Activated CD8-positive, alpha-beta memory T cell treated with anti-CD3 and anti-CD28 coated beads, Interleukin-2, amount 50 U/mL, for 1 hour (primary cell): ENCODE results near the gene SNX3.
"Not testable (repeated sequence)": the region's sequence is repeated elsewhere in the genome, so short reads cannot be mapped to it uniquely, and the experiment has no call there.

Experiments
- DNase-seq: peaks from one replicate; pipeline ENCODE4 v3.0.0-alpha.2; 2020; ENCODE audit errors: extremely low read depth

Gene SNX3

DNA sequence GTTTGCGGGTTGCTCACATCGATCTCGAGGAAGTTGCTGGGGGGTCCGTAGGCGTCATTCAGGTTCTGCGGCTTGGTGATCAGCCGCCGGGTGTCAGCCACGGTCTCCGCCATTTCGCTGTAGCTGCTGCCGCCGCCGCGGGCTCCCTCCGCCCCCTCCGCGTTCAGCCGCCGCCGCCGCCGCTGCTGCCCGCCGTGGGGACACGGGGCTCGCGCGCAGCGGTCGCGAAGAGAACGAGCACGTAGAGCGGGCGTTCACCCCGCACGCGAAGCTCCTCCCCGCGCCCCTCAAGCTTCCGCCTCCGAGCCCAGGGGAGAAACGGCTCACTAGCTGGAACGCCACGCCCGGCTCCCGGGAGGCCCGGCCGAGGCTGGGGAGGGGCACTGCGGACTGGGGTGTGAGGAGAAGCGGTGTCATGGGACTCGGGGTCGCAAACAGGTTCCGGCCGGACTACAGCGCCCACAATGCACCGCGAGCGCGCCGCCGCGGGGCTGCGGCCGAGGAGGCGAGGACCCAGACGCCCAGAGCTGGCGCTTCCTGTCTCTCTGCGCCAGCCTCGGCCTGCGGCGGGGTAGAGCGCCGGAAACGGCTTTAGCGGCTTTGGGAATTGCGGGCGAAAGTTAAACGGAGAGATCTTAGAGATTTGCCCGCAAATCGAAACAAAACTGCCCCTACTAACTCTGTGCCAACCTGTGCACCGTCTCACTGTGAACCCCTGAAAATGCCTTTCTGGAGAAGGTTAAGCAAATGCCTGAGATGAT is at the start of gene SNX3:
SNX3 (minus strand) TSS at position 232 of the 761 bp plus-strand sequence; CDS start at position 113, 119 bp downstream.
- DNase-seq: peak; percentile 51

DNA sequence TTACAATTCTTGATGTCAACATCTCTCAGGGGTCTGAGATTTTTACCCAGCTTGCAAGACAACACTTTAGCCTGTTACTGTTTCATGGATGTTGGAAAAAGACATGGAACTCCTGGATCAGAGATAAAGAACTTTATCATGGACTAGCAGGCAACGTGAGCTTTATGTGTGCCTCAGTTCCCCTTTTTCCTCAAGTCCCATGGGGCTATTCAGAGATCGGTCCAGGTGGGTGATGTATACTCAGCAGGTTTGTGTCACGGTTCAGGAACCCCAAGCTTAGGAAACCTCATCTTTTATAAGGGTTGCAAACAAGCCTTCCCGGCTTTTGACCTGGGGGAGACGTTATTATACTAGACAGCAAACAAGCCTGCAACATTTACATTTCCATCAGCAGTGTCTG is 49.0 kb upstream of the SNX3 start:
- no peak for DNase-seq

DNA sequence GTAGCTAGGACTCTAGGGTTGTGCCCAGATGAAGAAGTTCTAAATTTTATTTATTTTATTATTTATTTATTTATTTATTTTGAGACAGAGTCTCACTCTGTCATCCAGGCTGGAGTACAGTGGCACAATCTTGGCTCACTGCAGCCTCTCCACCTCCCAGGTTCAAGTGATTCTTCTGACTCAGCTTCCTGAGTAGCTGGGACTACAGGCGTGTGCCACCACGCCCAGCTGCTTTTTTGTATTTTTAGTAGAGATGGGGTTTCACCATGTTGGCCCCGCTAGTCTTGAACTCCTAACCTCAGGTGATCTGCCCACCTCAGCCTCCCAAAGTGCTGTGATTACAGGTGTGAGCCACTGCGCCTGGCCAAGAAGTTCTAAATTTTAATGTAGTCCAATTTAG is 47.8 kb upstream of the SNX3 start:
- not testable (repeated sequence) for DNase-seq

DNA sequence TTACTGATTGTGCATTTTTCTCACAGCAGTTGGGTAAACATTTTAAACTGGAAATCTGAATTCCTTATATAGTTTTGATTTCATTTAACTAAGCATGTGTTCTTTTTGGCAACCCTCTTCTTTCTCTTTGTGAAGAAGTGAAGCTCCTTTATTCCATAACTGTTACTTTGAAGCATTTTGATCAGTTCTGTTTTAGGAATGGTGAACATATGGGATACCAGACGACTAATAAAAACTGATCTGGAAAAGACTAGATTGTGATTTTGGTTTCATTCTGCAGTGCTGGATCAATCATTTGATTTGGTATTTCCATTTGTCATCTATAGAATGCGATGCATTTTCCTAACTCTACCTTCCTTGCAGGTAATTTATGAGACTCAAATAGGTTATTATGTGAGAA is 43.8 kb upstream of the SNX3 start:
- DNase-seq: no peak

DNA sequence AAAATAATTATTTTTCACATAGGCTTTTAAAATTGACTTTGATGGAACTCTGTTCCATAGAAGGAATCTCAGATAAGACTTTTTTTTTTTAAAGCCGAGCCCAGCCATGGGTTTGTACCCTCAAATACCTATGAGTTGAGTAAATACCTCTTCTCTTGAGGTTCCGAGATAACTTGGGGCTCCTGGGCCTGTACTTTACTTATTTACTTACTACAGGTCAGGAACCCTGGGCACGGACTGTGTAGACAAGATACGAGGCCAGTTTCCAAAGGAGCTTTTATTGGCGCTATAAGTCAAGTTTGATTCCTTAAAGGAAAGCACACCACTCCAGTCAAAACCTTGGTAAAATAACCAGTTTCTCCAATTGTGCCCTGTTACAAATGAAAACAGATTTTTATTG is 41.5 kb upstream of the SNX3 start:
- no peak for DNase-seq

DNA sequence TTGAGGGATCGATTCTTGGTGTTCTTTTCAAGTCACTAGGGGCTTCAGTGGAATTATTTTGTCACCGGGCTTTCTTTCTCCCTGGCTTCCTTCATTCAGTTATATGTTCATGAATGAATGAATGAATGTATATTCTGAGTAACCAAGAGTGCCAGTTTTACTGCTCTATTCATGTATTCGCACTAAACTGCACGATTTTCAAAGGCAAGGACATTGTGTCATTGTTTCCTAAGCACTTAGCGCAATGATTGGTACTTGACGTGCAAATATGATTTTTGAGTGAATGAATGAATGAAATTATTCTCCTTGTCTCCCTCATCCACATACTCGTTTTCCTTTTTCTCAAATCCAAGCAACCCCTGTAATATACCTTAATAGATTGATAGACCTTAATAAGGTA is 34.8 kb upstream of the SNX3 start:
- DNase-seq: no peak

DNA sequence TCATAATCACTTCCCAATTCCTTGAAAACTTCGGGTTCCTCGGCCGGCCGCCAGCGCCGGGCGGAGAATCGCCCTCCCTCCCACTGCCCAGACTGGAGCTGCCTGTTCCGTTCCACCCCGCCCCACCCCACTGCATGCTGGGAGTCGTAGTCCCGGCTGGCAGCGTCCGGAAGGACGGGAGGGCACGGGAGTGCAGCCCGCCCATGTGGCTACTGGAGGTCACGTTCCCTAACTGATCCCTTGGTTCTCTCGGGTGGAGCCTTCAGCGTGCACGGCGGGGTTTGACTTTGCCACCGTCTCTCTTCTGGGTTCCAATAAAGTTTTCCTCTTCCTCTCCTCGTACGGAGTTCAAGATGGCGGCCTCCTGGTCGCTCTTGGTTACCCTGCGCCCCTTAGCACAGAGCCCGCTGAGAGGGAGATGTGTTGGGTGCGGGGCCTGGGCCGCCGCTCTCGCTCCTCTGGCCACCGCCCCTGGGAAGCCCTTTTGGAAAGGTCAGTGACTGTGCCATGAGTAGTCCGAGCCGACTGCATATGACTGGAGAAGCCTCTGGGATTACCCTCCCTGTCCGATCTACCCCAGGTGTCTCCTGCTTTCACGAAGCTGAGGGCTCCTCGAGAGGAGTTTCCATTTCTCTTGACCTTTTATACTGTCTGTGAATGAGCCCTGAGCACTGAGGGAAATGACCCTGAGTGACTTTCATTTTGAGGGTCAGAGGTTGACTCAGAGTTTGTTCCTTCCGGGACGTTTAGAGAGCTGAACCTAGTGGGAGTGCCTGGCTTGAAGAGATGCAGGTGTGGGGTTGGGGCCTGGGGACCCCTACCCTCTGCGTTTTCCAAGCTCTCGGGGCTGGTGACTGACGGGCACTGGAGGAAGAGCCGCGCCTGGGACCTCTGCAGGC is 34.1 kb upstream of the SNX3 start, which contains the start of gene AFG1L:
AFG1L (plus strand) TSS at position 328 of the 899 bp plus-strand sequence; CDS start at position 354, 26 bp downstream.
- DNase-seq: peak; percentile 57

DNA sequence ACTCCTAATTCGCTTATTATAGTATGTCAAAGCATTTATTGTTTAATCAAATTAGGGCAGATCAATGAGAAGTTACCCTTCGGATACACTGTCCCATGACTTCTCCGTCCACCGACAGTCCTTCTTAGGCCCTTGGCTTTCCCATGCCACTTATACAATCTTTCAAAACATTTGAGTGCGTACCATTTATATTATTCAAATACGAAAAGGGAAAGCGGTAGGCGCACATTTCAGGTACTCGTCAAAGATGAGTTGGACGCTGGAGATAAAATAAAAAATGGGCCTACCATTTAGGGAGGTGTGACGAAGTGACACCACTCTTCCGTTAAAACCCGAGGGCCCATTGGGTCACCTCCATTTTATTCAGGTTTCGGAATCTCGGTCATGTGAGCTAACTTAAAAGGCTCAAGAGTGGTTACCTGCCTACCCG is 33.5 kb upstream of the SNX3 start:
- DNase-seq: no peak

DNA sequence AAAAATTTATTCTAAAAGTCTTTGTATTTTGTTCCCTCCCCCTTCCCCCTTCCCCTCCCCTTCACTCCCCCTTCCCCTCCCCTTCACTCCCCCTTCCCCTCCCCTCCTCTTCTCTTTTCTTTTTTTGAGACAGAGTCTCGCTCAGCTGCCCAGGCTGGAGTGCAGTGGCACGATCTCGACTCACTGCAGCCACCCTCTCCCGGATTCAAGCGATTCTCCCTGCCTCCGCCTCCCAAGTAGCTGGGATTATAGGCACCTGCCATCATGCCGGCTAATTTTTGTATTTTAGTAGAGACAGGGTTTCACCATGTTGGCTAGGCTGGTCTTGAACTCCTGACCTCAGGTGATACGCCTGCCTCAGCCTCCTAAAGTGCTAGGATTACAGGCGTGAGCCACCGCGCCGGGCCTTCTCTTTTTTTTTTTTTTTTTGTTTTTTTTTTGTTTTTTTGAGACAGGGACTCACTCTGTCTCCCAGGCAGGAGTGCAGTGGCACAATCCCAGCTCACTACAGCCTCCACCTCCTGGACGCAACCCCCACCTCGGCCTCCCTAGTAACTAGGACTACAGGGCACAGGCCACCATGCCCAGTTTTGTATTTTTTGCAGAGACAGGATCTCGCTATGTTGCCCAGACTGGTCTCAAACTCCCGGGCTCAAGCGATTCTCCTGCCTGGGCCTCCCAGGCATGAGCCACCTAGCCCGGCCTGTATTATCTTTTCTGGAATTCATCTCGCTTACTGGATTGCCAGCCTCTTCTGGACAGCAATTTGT is 32.9 kb upstream of the SNX3 start:
- no peak for DNase-seq

DNA sequence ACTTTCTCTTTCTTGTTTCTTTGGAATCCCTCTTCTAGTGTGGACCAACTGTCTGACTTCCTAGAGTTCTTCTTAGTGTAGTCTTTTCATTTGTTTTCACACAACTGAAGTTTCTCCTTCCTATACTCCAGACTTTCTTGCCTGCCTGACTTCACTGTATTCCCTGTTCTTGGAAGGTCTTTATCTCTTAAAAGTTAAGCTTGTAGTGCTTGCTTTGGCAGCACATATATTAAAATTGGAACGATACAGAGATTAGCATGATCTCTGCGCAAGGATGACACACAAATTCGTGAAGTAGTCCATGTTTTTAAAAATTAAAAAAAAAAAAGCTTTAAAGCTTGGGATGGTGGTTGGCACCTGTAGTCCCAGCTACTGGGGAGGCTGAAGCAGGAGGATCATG is 31.7 kb upstream of the SNX3 start:
- not testable (repeated sequence) for DNase-seq

DNA sequence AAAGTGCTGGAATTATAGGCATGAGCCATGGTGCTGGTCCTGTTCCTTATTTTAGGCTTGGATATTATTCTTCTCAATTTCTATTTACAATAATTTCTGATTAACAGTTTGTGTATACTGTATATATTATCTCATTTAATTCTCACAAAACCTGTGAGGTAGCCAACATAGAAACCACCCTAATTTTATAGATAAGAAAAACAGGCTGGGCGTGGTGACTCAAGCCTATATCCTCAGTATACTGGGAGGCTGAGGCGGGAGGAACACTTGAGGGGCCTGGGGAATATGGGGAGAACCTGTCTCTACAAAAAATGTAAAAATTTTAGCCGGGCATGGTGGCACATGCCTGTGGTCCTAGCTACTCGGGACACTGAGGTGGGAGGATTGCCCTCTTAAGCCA is 30.3 kb upstream of the SNX3 start:
- no peak for DNase-seq

DNA sequence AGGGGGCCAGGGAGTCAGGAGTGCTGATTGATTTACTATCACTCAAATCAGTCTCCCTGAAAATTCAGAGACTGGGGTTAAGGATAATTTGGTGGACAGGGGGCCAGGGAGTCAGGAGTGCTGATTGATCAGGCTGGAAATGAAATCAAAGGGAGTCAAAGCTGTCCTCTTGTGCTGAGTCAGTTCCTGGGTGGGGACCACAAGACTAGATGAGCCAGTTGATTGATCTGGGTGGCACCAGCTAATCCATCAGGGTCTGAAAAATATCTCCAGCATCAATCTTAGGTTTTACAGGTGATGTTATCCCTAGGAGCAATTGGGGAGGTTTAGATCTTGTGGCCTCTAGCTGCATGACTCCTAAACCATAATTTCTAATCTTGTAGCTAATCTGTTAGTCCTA is 27.9 kb upstream of the SNX3 start:
- DNase-seq: no peak

DNA sequence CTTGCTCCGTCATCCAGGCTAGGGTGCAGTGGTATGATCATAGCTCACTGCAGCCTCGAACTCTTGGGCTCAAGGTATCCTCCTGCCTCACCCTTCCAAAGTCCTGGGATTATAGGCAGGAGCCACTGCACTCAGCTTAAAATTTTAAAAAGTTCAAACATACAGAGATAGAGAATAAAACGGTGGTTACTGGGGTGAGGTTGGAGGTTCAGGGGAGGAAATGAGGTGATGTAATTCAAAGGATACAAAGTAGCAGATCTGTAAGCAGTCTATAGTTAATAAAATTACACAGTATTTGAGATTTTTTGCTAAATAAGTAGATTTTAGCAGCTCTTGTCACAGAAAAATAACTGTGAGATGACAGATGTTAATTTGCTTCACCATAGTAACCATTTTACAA is 26.5 kb upstream of the SNX3 start:
- DNase-seq: no peak

DNA sequence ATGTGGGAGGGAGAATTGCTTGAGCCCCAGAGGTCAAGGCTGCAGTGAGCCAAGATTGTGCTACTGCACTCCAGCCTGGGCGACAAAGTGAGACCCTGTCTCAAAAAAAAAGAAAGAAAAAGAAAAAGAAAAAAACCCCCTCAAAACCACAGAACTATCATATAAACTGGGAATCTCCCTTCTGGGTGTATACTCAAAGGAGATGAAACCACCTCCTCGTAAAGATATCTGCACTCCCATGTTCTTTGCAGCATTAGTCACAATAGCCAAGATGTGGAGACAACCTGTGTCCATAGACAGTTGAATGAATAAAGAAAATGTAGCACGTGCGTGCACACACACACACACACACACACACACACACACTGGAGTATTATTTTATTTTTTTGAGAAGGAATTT is 25.5 kb upstream of the SNX3 start:
- DNase-seq: no peak

DNA sequence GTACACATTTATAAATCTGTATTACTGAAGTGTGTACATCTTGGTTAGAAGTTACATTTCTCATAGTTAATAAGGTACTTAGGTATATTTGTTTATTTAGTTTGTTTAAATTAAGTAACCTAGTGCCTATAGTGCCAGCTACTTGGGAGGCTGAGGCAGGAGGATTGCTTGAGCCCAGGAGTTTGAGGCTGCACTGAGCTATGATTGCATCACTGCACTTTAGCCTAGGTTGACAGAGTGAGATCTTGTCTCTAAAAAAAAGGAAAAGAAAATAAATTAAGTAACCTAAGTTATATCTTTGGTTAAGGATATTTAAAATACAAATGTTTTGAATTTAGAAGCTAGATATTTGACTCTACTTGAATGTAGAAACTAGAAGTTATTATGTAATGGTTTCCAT is 24.5 kb upstream of the SNX3 start:
- DNase-seq: no peak

DNA sequence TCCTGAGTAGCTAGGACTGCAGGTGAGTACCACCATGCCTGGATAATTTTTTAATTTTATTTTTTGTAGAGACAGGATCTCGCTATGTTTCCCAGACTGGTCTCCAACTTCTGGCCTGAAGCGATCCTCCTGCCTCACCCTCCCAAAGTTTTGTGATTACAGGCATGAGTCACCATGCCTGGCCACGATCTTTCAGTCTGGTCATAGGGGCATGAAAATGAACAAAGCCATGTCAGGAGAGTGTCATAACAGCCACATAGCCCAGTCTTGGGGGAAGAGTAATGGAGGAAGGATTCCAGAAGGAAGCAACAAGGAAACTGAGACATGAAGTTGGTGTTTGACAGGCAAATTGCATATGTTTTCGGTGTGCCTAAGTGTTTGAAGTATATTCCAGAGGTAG is 17.0 kb upstream of the SNX3 start:
- DNase-seq: no peak

DNA sequence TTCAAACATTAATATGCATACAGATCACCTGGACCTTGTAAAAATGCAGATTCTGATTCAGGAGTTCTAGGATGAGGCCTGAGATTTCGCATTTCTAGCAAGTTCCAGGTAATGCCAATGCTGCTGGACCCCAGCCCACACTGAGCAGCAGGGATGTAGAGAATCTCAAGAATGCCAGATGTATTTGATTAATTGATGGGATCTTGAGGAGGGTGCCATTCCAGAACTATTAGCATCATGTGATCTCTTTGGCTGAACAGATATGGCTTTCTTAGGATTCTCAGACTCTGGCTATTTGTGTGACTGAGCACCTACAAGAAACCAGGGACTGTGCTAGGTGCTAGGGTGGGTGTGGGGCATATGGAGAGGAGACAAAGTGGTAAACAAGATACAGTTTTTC is 16.5 kb upstream of the SNX3 start:
- no peak for DNase-seq

DNA sequence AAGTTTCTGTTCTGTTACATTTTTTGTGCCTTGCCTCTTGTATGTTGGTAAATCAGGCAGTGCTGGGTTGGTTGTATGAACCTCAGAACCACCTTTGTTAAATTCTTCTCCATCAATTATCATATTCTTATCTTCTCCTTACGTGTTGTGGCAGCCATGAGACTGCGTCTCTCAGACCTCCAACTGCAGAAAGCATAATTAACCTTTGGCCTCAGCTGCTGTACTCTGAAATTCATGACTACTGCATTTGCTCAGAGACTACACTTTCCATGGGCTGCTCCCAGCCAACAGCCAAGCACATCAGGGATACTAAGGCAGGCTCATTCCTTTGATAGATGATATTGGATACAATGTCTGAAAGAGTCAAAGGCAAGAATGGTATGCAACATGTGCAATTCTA is 15.1 kb upstream of the SNX3 start:
- DNase-seq: no peak

DNA sequence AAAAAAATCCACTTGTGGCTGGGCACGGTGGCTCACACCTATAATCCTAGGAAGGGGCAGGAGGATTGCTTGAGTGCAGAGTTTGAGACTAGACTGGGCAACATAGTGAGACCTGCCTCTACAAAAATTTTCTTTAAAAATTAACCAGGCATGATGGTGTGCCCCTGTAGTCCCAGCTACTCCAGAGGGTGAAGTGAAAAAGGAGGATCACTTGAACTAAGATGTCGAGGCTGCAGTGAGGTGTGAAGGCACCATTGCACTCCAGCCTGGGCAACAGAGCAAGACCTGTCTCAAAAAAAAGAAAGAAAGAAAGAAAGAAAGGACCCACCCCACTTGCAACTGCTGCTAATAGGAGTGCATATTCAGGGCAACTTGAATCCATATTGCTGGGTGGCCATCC is 13.7 kb upstream of the SNX3 start:
- DNase-seq: no peak

DNA sequence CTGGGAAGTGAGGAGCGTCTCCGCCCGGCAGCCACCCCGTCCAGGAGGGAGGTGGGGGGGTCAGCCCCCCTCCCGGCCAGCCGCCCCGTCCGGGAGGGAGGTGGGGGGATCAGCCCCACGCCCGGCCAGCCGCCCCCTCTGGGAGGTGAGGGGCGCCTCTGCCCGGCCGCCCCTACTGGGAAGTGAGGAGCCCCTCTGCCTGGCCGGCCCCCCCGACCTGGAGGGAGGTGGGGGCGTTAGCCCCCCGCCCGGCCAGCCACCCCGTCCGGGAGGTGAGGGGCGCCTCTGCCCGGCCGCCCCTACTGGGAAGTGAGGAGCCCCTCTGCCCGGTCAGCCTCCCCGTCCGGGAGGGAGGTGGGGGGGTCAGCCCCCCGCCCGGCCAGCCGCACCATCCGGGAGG is 9.1 kb upstream of the SNX3 start:
- not testable (repeated sequence) for DNase-seq

DNA sequence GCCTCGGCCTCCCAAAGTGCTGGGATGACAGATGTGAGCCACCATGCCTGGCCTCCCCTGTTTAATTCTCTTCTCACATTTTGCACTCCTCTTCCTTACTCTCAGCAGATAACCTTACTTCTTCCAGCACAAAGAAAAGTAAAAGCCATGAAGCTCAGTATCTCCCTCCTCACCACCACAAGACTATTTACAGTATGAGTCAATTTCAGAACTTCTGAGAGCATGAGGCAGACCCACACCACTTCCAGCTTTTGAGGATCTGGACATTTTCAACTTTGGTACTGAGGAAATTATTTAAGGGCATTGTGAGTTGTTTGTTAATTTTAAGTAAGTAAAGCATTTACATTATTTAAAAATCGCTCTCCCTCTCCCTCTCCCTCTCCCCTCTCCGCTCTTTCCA is 8.0 kb upstream of the SNX3 start:
- DNase-seq: no peak

DNA sequence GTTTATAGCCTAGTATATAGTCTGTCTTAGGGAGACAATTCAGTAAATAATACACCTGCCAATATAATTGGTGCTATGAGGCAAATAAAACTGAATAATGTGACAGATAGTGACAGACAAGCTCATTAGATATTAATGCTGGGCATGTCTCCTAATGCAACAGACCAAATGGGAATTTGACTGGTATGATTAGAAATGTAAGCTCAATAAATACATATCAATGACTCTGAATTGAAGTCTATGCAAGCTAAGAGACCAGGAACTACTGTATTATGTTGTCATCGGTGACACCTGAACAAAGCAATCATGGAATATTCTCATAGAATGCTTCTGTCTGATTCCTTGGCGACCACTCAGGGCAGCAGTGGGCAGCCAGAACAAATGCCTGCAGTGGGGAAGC is 2.5 kb upstream of the SNX3 start:
- no peak for DNase-seq
